Adrenal gland (tissue), 12 donors: ENCODE data around the gene CABP4. TPM values are rescaled to one million over a fixed set of nuclear protein-coding genes. Genes with fewer than 3 reads are reported as not detected.

Source experiments
- DNase-seq, 7 donors: peaks; one replicate each; pipeline ENCODE4 v3.0.0-alpha.2; 2019 to 2020
- H3K27ac ChIP-seq, 5 donors: fragments of 200-600 bp; sonication (generic) in 4 of 5; 1 replicate in 3 of 5; 2 replicates in 2 of 5; pipeline versions ENCODE4 v1.5.1 to v1.8.0; 2016 to 2020; ENCODE audit warnings: mild to moderate bottlenecking in 1 of 5
- H3K27me3 ChIP-seq: fragments of 200-600 bp; 2 replicates; pipeline ENCODE4 v1.8.0; 2021
- H3K36me3 ChIP-seq, 2 donors: fragments of 200-600 bp; replicated peaks in 1 of 2; 1 replicate in 1 of 2; 2 replicates in 1 of 2; pipeline versions ENCODE4 v1.5.1 to v1.8.0; 2018 to 2022
- H3K4me1 ChIP-seq, 2 donors: fragments of 200-600 bp; replicated peaks in 1 of 2; 1 replicate in 1 of 2; 2 replicates in 1 of 2; pipeline versions ENCODE4 v1.5.1 to v1.8.0; 2018 to 2021
- H3K4me3 ChIP-seq, 4 donors: fragments of 200-600 bp; sonication (generic) in 3 of 4; one replicate each; pipeline ENCODE4 v1.5.1; 2016 to 2018
- H3K9me3 ChIP-seq, 3 donors: fragments of 200-600 bp; sonication (generic) in 1 of 3; replicated peaks in 1 of 3; 1 replicate in 2 of 3; 2 replicates in 1 of 3; pipeline versions ENCODE4 v1.5.1 to v1.8.0; 2016 to 2021
- POLR2A ChIP-seq, 2 donors: fragments of 450-650 bp; IDR thresholded peaks; one replicate each; pipeline ENCODE4 v1.6.1; 2017; ENCODE audit warnings: antibody characterized with exemption in 2 of 2, mild to moderate bottlenecking in 2 of 2, moderate library complexity in 1 of 2
- WGBS, 4 donors: extraction: QIAGEN DNeasy Blood & Tissue Kit in 2 of 4; methylation state at CpG; one replicate each; pipeline versions ENCODE4 v1.1.5 to v1.1.7; 2013 to 2017; 5-methylcytosine and 5-hydroxymethylcytosine counted together
- intact Hi-C, 2 donors: fragments of 100-400 bp; cut with DNase I; formaldehyde crosslinking; loops; one replicate each; pipeline versions ENCODE4 v1.14.1 to v1.15.0; 2022 to 2023
- polyA plus RNA-seq, 3 donors: library from polyadenylated mRNA; stranded (reverse); fragments of 200-250 nt in 2 of 3; fragments of 350-450 nt in 1 of 3; fragmentation: Illumina TruSeq in 1 of 3; extraction: RNeasy Lipid Tissue Mini Kit (QIAGEN cat#74804) in 1 of 3; gene quantifications; one replicate each; pipeline ENCODE4 v1.2.3, GENCODE V29; 2013 to 2014
- total RNA-seq, 9 donors: library from RNA; depleted of rRNA in 4 of 9; stranded (reverse); fragments of >200 nt in 4 of 9; fragments of 120-200 nt in 1 of 9; fragmentation: NEBNext Ultra II Directional in 1 of 9; extraction: Animal tissue kit (Norgen Biotek cat#: 25700) in 1 of 9; gene quantifications; one replicate each; pipeline versions ENCODE4 v1.1.0 to v1.2.4, GENCODE V29; 2013 to 2023
- TF ChIP-seq, protein P1 (sequence below), 6 experiments: fragments of 450-650 bp in 4 of 6; fragments of 200-600 bp in 2 of 6; sonication (generic) in 1 of 6; IDR thresholded peaks; 1 replicate in 5 of 6; 2 replicates in 1 of 6; pipeline versions ENCODE4 v1.5.1 to v1.8.0; 2016 to 2021; ENCODE audit warnings: antibody characterized with exemption in 6 of 6, mild to moderate bottlenecking in 2 of 6, moderate library complexity in 1 of 6
- donor health status: healthy with polysubstance abuse.
- donor health status: Bipolar disorder and iron deficiency.
- donor health status: DM: yes; HTN: yes; CAD: no.
- donor health status: DM: no; HTN: no; CAD: no.
- donor health status: DM: no; HTN: no; CAD: no.
- donor health status: DM: yes; HTN: yes; CAD: no.

CABP4 gene
- total and polyA plus RNA-seq, 12 donors, result 0.28 to 3.8 (median 1.5) TPM; not detected in 1

DNA sequence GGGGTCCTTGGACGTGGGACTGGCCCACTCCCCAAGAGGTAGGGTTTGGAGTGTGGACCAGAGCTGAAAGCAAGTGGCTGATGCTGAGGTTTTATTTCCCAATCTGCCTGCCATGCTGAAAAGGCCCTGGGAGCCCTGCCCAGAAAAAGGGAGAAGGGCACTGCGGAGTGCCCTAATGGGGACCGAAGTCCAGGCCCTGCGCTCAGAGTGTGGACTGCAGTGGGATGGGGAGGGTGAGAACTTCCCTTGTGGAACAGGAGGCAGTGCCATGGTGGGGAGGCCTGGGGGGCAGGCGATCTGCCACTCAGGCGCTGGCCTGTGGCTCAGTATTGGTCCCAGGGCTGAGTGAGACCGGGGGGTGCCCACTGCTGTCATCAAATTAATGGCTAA, 6.9 kb upstream of the CABP4 start:
- Histone ChIP-seq H3K9me3 (no peaks in the 10 kb centered on the region), H3K4me3 (no peak overlapping the region), H3K4me1 (peaks cover 0 to 8% of the 10 kb centered on the region in 2 donors), H3K27me3 (no peaks in the 10 kb centered on the region), H3K27ac (no peak overlapping the region), H3K36me3 (no peaks in the 10 kb centered on the region)
- 90 to 94% (median 92%) methylated on average over 5 to 7 of the region's 7 CpGs for WGBS, 4 donors
- TF ChIP-seq, protein P1, sequence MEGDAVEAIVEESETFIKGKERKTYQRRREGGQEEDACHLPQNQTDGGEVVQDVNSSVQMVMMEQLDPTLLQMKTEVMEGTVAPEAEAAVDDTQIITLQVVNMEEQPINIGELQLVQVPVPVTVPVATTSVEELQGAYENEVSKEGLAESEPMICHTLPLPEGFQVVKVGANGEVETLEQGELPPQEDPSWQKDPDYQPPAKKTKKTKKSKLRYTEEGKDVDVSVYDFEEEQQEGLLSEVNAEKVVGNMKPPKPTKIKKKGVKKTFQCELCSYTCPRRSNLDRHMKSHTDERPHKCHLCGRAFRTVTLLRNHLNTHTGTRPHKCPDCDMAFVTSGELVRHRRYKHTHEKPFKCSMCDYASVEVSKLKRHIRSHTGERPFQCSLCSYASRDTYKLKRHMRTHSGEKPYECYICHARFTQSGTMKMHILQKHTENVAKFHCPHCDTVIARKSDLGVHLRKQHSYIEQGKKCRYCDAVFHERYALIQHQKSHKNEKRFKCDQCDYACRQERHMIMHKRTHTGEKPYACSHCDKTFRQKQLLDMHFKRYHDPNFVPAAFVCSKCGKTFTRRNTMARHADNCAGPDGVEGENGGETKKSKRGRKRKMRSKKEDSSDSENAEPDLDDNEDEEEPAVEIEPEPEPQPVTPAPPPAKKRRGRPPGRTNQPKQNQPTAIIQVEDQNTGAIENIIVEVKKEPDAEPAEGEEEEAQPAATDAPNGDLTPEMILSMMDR (IDR thresholded peaks at IDR 0.05), result no peak
- TF ChIP-seq POLR2A (IDR thresholded peaks at IDR 0.05), result no peak
- intact Hi-C loops, result no loop called here
- DNase-seq, result no peak

DNA sequence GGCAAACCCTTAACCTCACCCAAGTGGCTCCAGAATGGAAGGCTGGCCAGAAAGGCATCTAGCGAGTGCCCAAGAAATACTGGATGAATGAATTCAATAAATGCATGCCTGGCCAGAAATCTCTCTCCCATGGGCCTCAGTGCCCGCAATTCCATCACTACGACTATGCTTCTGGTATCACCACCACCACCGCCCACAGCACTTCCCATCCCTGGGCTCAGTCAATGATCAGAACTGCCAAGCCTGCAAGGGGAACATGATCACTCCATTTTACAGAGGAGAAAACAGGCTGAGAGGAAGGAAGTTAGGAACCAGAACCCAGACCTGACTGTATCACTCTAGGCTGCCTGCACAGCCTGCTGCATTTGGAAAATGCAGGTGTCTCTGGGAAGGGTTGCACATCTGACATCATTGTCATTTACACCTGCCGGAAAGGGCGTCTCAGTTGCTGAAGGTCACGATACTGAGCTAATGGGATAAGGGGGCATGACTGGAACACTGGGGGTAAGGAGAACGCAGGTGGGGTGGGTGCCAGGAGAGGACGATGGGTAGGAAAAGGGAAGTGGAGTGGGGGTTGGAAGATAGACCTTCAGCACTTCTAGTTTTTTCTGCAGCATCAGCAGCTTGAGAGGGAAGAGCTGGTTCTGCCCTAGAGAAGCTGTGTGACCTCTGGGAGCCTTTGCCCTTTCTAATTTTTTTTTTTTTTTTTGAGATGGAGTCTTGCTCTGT, 5.9 kb upstream of the CABP4 start:
- no peak overlapping the region for H3K4me3 ChIP-seq
- no peaks in the 10 kb centered on the region for H3K9me3 ChIP-seq
- 61 to 73% (median 65%) methylated on average over 9 of the region's 9 CpGs for WGBS, 4 donors
- no peaks in the 10 kb centered on the region for H3K36me3 ChIP-seq
- no peak for TF ChIP-seq POLR2A (IDR thresholded peaks at IDR 0.05)
- TF ChIP-seq, protein P1 (IDR thresholded peaks at IDR 0.05), result no peak
- peak overlapping the region in 1 of 5 donors; percentile 45 for H3K27ac ChIP-seq
- DNase-seq, result no peak
- H3K4me1 ChIP-seq, result peaks cover 0 to 2% of the 10 kb centered on the region in 2 donors
- H3K27me3 ChIP-seq, result no peaks in the 10 kb centered on the region
- intact Hi-C loops, result no loop called here

DNA sequence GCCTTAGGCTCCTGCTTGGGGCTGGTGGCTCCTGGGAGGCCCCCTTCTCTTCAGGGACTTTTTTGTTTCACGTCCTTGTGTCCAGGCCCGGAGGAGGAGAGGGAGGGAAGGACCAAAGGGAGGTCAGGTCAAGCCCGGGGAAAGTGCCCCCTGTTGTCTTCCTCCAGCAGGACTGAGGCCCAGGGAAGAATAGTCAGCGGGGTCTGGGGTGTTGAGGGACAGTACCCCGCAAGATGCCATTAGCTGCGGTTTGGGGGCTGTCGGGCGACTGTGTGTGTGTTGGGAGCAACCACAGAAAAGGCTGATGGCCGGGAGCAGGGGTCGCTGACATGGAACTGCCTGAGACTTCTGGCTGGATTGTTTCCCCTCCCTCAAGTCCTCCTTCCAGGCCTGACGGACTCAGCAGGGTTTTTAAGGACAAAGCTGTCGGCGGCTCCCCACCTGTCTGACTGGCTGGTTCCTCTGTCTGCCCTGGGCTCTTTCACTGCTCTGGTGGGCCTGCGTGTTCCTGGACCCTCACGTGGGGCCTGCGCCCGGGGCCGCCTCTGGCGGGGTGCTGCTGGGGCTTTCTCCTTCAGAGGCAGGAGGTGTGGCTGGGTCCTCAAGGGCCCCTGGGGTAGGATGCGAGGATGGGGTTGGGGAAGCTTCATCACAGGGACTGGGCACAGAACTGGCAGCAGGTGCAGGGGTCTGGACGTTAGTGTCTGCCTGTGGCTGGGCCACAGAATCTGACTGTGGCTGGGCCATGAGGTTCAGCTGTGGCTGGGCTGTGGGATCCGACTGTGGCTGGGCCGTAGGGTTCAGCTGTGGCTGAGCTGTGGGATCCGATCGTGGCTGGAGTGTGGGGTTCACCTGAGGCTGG, 4.1 kb upstream of the CABP4 start:
- H3K27me3 ChIP-seq, result no peaks in the 10 kb centered on the region
- WGBS, 4 donors, result 85 to 92% (median 90%) methylated on average over 13 to 25 of the region's 25 CpGs
- no peak for TF ChIP-seq POLR2A (IDR thresholded peaks at IDR 0.05)
- TF ChIP-seq, protein P1 (IDR thresholded peaks at IDR 0.05), result no peak
- DNase-seq, result no peak
- no peaks in the 10 kb centered on the region for H3K36me3 ChIP-seq
- H3K4me1 ChIP-seq, result no peaks in the 10 kb centered on the region
- no peak overlapping the region for H3K27ac ChIP-seq
- H3K9me3 ChIP-seq, result no peaks in the 10 kb centered on the region
- intact Hi-C loops, result no loop called here
- no peak overlapping the region for H3K4me3 ChIP-seq

DNA sequence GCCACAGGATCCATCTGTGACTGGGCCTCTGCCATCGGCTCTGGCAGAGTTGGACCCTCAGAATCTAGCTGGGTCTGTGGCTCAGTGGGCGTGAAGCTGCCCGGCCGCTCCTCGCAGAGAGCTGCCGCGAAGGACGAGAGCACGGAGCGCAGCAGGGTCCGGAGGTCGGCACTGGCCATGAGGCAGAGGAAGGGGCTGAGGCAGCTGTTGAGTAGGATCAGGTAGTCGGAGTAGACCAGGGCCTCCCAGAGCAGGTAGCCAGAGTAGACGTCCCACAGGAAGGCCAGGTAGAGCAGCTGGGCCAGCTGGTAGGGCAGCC, 3.5 kb upstream of the CABP4 start:
- intact Hi-C loops, result no loop called here
- 91 to 94% (median 92%) methylated on average over 12 to 14 of the region's 14 CpGs for WGBS, 4 donors
- Histone ChIP-seq H3K36me3 (no peaks in the 10 kb centered on the region), H3K27ac (no peak overlapping the region), H3K4me3 (no peak overlapping the region), H3K4me1 (no peaks in the 10 kb centered on the region), H3K9me3 (no peaks in the 10 kb centered on the region), H3K27me3 (no peaks in the 10 kb centered on the region)
- TF ChIP-seq POLR2A (IDR thresholded peaks at IDR 0.05), result no peak
- TF ChIP-seq, protein P1 (IDR thresholded peaks at IDR 0.05), result no peak
- DNase-seq, result no peak
